ENCODE data around the gene CACNG5.

GRCh38 chr17:66836063-66837005 lies 1.4 kb downstream of the CACNG5 start:
- TF ChIP-seq CTCF (conservative IDR thresholded peaks at IDR 0.05; ENCODE audit: low read depth in 2 of 2) (no peak), JUNB (IDR thresholded peaks at IDR 0.05; ENCODE audit: unreplicated experiment) (no peak), EZH2 (IDR thresholded peaks at IDR 0.05; ENCODE audit: low read depth, unreplicated experiment) (no peak), ZNF114 (CRISPR knock-in tag; IDR thresholded peaks at IDR 0.05) (no peak), ZNF462 (CRISPR knock-in tag; IDR thresholded peaks at IDR 0.05) (no peak), REST (IDR thresholded peaks at IDR 0.05; ENCODE audit: unreplicated experiment) (no peak)

All from GM23338 (cell line).